SK-N-MC (cell line): ENCODE measurements around the gene CFAP46.

ENCODE experiments used
- DNase-seq: peaks from one replicate; pipeline ENCODE4 v3.0.0-alpha.2; 2011; ENCODE audit warnings: low read depth, low spot score
- H3K27ac ChIP-seq: fragments of 200-600 bp; sonication (generic); 2 replicates; pipeline ENCODE4 v1.5.1; 2016; ENCODE audit warnings: mixed run types
- H3K36me3 ChIP-seq: fragments of 200-600 bp; sonication (generic); 2 replicates; pipeline ENCODE4 v1.6.1; 2017; ENCODE audit warnings: antibody characterized with exemption, low read length, mixed read lengths; ENCODE audit not compliant: insufficient read depth
- H3K4me3 ChIP-seq: fragments of 200-600 bp; sonication (generic); 2 replicates; pipeline ENCODE4 v1.5.1; 2016
- H3K9ac ChIP-seq: fragments of 200-600 bp; sonication (generic); 2 replicates; pipeline ENCODE4 v1.8.0; 2017; ENCODE audit warnings: mixed run types, mixed read lengths; ENCODE audit not compliant: insufficient read length
- H3K9me3 ChIP-seq: fragments of 200-600 bp; sonication (generic); 2 replicates; pipeline ENCODE4 v1.6.1; 2017; ENCODE audit warnings: low read depth, mild to moderate bottlenecking, antibody characterized with exemption, low read length, moderate library complexity, mixed read lengths
- EZH2 ChIP-seq: fragments of 200-600 bp; sonication (generic); IDR thresholded peaks from one replicate; pipeline ENCODE4 v1.6.1; 2017; ENCODE audit warnings: antibody characterized with exemption
- FOXP2 ChIP-seq: optimal IDR thresholded peaks from 2 replicates; pipeline ENCODE3; 2011; ENCODE audit warnings: mild to moderate bottlenecking, moderate library complexity; ENCODE audit not compliant: insufficient read depth; ENCODE audit errors: extremely low read length, control extremely low read depth
- POLR2AphosphoS5 ChIP-seq: IDR thresholded peaks from 2 replicates; pipeline ENCODE4 v1.6.1; 2012; ENCODE audit warnings: mild to moderate bottlenecking, low read depth, low read length, borderline replicate concordance

CFAP46 gene

GRCh38 chr10:132835848-132836233 is 106.5 kb downstream of the CFAP46 start:
- no peaks in the 10 kb centered on the region for H3K36me3 ChIP-seq
- H3K27ac ChIP-seq = no peak overlapping the region
- H3K9me3 ChIP-seq = no peaks in the 10 kb centered on the region
- no peak for DNase-seq
- TF ChIP-seq POLR2AphosphoS5 (no peak), FOXP2 (no peak), EZH2 (no peak)
- H3K9ac ChIP-seq = no peak overlapping the region
- no peak overlapping the region for H3K4me3 ChIP-seq

GRCh38 chr10:132834891-132835847 is 107.2 kb downstream of the CFAP46 start:
- no peak for DNase-seq
- TF ChIP-seq EZH2 (no peak), FOXP2 (no peak), POLR2AphosphoS5 (no peak)
- no peaks in the 10 kb centered on the region for H3K9me3 ChIP-seq
- no peak overlapping the region for H3K27ac ChIP-seq
- no peaks in the 10 kb centered on the region for H3K36me3 ChIP-seq
- H3K4me3 ChIP-seq = no peak overlapping the region
- no peak overlapping the region for H3K9ac ChIP-seq

- no peaks in the 10 kb centered on the region for H3K36me3 ChIP-seq
- no peak overlapping the region for H3K27ac ChIP-seq
- no peak overlapping the region for H3K4me3 ChIP-seq
- no peaks in the 10 kb centered on the region for H3K9me3 ChIP-seq
- no peak for DNase-seq
- TF ChIP-seq POLR2AphosphoS5 = no peak
- TF ChIP-seq EZH2 = no peak
- no peak for TF ChIP-seq FOXP2
- H3K9ac ChIP-seq = no peak overlapping the region
Observed at GRCh38 chr10:132834311-132834761, 108.0 kb downstream of the CFAP46 start.

GRCh38 chr10:132833421-132834111 is 108.8 kb downstream of the CFAP46 start:
- no peak for TF ChIP-seq EZH2
- no peak for TF ChIP-seq POLR2AphosphoS5
- TF ChIP-seq FOXP2 = no peak
- Histone ChIP-seq H3K4me3 (no peak overlapping the region), H3K9ac (no peak overlapping the region), H3K36me3 (no peaks in the 10 kb centered on the region), H3K27ac (no peak overlapping the region), H3K9me3 (no peaks in the 10 kb centered on the region)
- no peak for DNase-seq

GRCh38 chr10:132832186-132832969 is 110.0 kb downstream of the CFAP46 start:
- Histone ChIP-seq H3K9me3 (no peaks in the 10 kb centered on the region), H3K9ac (no peak overlapping the region), H3K36me3 (no peaks in the 10 kb centered on the region), H3K4me3 (no peak overlapping the region), H3K27ac (no peak overlapping the region)
- DNase-seq = no peak
- no peak for TF ChIP-seq FOXP2
- TF ChIP-seq EZH2 = no peak
- no peak for TF ChIP-seq POLR2AphosphoS5

GRCh38 chr10:132829403-132829802 is 113.0 kb downstream of the CFAP46 start:
- Histone ChIP-seq H3K9ac (no peak overlapping the region), H3K27ac (no peak overlapping the region), H3K4me3 (no peak overlapping the region), H3K9me3 (no peaks in the 10 kb centered on the region), H3K36me3 (no peaks in the 10 kb centered on the region)
- no peak for DNase-seq
- TF ChIP-seq EZH2 (no peak), POLR2AphosphoS5 (no peak), FOXP2 (no peak)

GRCh38 chr10:132828681-132829080 is 113.7 kb downstream of the CFAP46 start:
- Histone ChIP-seq H3K27ac (no peak overlapping the region), H3K9ac (no peak overlapping the region), H3K36me3 (no peaks in the 10 kb centered on the region), H3K9me3 (no peaks in the 10 kb centered on the region), H3K4me3 (no peak overlapping the region)
- TF ChIP-seq FOXP2 (no peak), POLR2AphosphoS5 (no peak), EZH2 (no peak)
- no peak for DNase-seq
